Peyer's patch (tissue), 4 donors: Measurements from ENCODE around the gene BDNF. TPM values are rescaled to one million over a fixed set of nuclear protein-coding genes. Genes with fewer than 3 reads are reported as not detected.

ENCODE experiments used
- DNase-seq, 3 donors: peaks; one replicate each; pipeline ENCODE4 v3.0.0-alpha.2; 2017 to 2019
- H3K27ac ChIP-seq, 4 donors: fragments of 200-600 bp; sonication (generic); one replicate each; pipeline ENCODE4 v1.5.1; 2016 to 2019
- H3K27me3 ChIP-seq, 2 donors: fragments of 200-600 bp; sonication (generic); one replicate each; pipeline ENCODE4 v1.5.1; 2019
- H3K36me3 ChIP-seq, 3 donors: fragments of 200-600 bp; sonication (generic); one replicate each; pipeline ENCODE4 v1.5.1; 2016 to 2019
- H3K4me1 ChIP-seq, 4 donors: fragments of 200-600 bp; sonication (generic); one replicate each; pipeline ENCODE4 v1.5.1; 2016 to 2019
- H3K4me3 ChIP-seq, 4 donors: fragments of 200-600 bp; sonication (generic); 1 replicate in 3 of 4; 2 replicates in 1 of 4; pipeline ENCODE4 v1.5.1; 2016 to 2019; ENCODE audit warnings: mild to moderate bottlenecking in 1 of 4
- H3K9me3 ChIP-seq, 4 donors: fragments of 200-600 bp; sonication (generic); one replicate each; pipeline ENCODE4 v1.5.1; 2016 to 2019; ENCODE audit warnings: mild to moderate bottlenecking in 1 of 4
- CTCF ChIP-seq, 6 experiments: fragments of 450-650 bp in 4 of 6; fragments of 200-600 bp in 2 of 6; sonication (generic) in 1 of 6; IDR thresholded peaks; one replicate each; pipeline ENCODE4 v1.5.1; 2017 to 2019; ENCODE audit warnings: antibody characterized with exemption in 6 of 6, mild to moderate bottlenecking in 3 of 6, moderate library complexity in 1 of 6
- POLR2A ChIP-seq, 2 donors: fragments of 450-650 bp; IDR thresholded peaks; one replicate each; pipeline ENCODE4 v1.5.1; 2017; ENCODE audit warnings: antibody characterized with exemption in 2 of 2, mild to moderate bottlenecking in 2 of 2, moderate library complexity in 2 of 2
- total RNA-seq, 4 donors: library from RNA; depleted of rRNA; stranded (reverse); fragments of >200 nt; gene quantifications; one replicate each; pipeline ENCODE4 v1.1.0, GENCODE V29; 2016

BDNF gene
- total RNA-seq, 4 donors from 2014 or later = 0.53 to 1.3 TPM; not detected in 2

- no peaks in the 10 kb centered on the region for H3K36me3 ChIP-seq
- TF ChIP-seq CTCF (IDR thresholded peaks at IDR 0.05) (peak in 4 of 6 experiments; percentile 26 to 74 (median 52)), POLR2A (IDR thresholded peaks at IDR 0.05) (no peak)
- no peaks in the 10 kb centered on the region for H3K9me3 ChIP-seq
- peak overlapping the region in 2 of 4 donors; percentile 57 to 61 for H3K4me3 ChIP-seq
- H3K27me3 ChIP-seq = peaks cover 0 to 23% of the 10 kb centered on the region in 2 donors
- DNase-seq = peak; percentile 22 to 78 (median 78)
- H3K4me1 ChIP-seq = peaks cover 0 to 32% (median 6%) of the 10 kb centered on the region in 4 donors
- H3K27ac ChIP-seq = no peak overlapping the region
These were observed 1.4 kb downstream of the BDNF start for GRCh38 chr11:27698872-27699241.

GRCh38 chr11:27697679-27698275 lies 2.5 kb downstream of the BDNF start:
- peaks cover 0 to 23% of the 10 kb centered on the region in 2 donors for H3K27me3 ChIP-seq

GRCh38 chr11:27696961-27697360 lies 3.3 kb downstream of the BDNF start:
- peaks cover 0 to 32% (median 6%) of the 10 kb centered on the region in 4 donors for H3K4me1 ChIP-seq
- no peaks in the 10 kb centered on the region for H3K36me3 ChIP-seq
- DNase-seq = no peak
- no peak for TF ChIP-seq CTCF (IDR thresholded peaks at IDR 0.05)
- TF ChIP-seq POLR2A (IDR thresholded peaks at IDR 0.05) = no peak
- H3K27me3 ChIP-seq = peaks cover 0 to 23% of the 10 kb centered on the region in 2 donors
- no peaks in the 10 kb centered on the region for H3K9me3 ChIP-seq
- H3K27ac ChIP-seq = no peak overlapping the region
- H3K4me3 ChIP-seq = no peak overlapping the region

More at GRCh38 chr11:27697679-27698275, 2.5 kb downstream of the BDNF start:
- Histone ChIP-seq H3K4me3 (no peak overlapping the region), H3K4me1 (peaks cover 0 to 32% (median 6%) of the 10 kb centered on the region in 4 donors), H3K9me3 (no peaks in the 10 kb centered on the region), H3K27ac (no peak overlapping the region), H3K36me3 (no peaks in the 10 kb centered on the region)
- DNase-seq = no peak
- TF ChIP-seq POLR2A (IDR thresholded peaks at IDR 0.05) (no peak), CTCF (IDR thresholded peaks at IDR 0.05) (no peak)

- no peak for TF ChIP-seq CTCF (IDR thresholded peaks at IDR 0.05)
- peaks cover 0 to 17% of the 10 kb centered on the region in 2 donors for H3K27me3 ChIP-seq
- no peaks in the 10 kb centered on the region for H3K36me3 ChIP-seq
- H3K4me3 ChIP-seq = no peak overlapping the region
- no peaks in the 10 kb centered on the region for H3K9me3 ChIP-seq
- no peak for DNase-seq
- no peak overlapping the region for H3K27ac ChIP-seq
- H3K4me1 ChIP-seq = peaks cover 0 to 23% (median 6%) of the 10 kb centered on the region in 4 donors
These were observed 4.1 kb downstream of the BDNF start for GRCh38 chr11:27696115-27696514.

- TF ChIP-seq POLR2A (IDR thresholded peaks at IDR 0.05) (no peak), CTCF (IDR thresholded peaks at IDR 0.05) (peak in 2 of 6 experiments; percentile 27 to 32)
- DNase-seq = no peak
- Histone ChIP-seq H3K9me3 (no peaks in the 10 kb centered on the region), H3K4me1 (peaks cover 0 to 14% (median 2%) of the 10 kb centered on the region in 4 donors), H3K36me3 (no peaks in the 10 kb centered on the region), H3K27me3 (peaks cover 0 to 9% of the 10 kb centered on the region in 2 donors), H3K4me3 (no peak overlapping the region), H3K27ac (no peak overlapping the region)
These were observed 5.3 kb downstream of the BDNF start for GRCh38 chr11:27694992-27695391.
